HG03565 (cell line): ENCODE measurements around the gene LGALS9B.
"Not testable (repeated sequence)": the region's sequence is repeated elsewhere in the genome, so short reads cannot be mapped to it uniquely, and the experiment has no call there.

Source experiments
- ATAC-seq: cut with Tn5 transposase; IDR thresholded peaks from one replicate; pipeline ENCODE4 v1.9.1; 2021; ENCODE audit warnings: mild to moderate bottlenecking, moderate library complexity; ENCODE audit not compliant: unreplicated experiment

The LGALS9B gene

GRCh38 chr17:20467447-20467846 is at the start of gene LGALS9B:
TSS of gene LGALS9B (minus strand) at chr17:20467539. CDS start at chr17:20467470, 69 bp downstream.
- ATAC-seq: peak; percentile 62

GRCh38 chr17:20516986-20517385 is 49.6 kb upstream of the LGALS9B start:
- ATAC-seq: not testable (repeated sequence)

- ATAC-seq: not testable (repeated sequence)
These were observed 47.8 kb upstream of the LGALS9B start for GRCh38 chr17:20515099-20515498.

DNA sequence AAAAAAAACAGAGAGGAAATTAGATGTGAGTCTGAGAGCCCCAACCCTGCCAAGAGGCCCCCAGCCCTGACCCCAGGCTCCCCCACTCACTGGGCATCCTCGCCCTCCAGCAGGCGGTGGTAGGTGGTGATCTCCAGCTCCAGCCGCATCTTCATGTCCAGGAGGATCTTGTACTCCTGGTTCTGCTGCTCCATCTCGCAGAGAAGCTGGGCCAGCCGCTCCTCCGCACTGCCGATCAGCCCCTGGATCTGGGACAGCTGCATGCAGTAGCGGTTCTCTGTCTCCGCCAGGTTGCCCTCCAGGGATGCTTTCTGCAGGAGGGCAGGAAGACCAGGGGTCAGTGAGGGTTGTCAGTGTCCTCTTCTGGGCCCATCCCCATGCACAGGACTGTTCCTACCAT is 46.2 kb upstream of the LGALS9B start:
- ATAC-seq: not testable (repeated sequence)

DNA sequence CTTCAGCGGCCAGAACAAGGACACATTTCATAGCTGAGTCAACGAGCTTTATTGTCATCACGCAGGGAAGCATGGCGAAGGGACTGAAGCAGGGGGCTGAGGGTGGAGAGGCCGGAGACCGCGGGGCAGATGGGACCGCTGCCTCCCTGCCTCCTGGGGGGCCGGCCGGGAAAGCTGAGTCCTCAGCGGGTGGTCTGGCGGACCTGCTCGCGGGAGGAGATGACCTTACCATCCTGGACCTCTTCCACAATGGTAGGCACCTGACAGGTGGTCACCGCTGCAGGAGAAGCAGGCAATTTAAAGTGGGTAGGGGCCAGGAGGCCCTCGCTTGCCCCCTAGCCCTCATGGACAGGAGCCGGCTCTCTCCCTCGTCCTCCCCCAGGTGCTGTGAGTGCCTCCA is 45.0 kb upstream of the LGALS9B start:
- ATAC-seq: not testable (repeated sequence)

DNA sequence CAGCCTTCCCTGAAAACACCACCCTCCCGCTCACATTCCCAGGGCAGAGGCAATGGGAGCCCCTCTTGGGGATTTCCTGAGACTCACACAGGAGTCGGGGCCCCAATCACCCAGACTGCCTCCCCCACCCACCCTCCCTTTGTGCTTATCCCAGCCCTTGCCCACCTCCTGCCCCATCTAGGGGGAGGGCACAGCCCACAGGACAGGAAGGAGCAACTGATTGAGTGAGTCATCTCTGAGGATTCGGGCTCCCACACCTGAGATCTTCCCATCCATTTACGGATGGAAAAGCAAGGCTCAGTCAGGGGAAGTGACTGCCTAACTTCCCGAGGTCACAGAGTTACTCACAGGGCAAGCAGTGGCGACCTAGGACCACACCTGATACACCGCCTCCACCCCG is 44.4 kb upstream of the LGALS9B start:
- not testable (repeated sequence) for ATAC-seq

DNA sequence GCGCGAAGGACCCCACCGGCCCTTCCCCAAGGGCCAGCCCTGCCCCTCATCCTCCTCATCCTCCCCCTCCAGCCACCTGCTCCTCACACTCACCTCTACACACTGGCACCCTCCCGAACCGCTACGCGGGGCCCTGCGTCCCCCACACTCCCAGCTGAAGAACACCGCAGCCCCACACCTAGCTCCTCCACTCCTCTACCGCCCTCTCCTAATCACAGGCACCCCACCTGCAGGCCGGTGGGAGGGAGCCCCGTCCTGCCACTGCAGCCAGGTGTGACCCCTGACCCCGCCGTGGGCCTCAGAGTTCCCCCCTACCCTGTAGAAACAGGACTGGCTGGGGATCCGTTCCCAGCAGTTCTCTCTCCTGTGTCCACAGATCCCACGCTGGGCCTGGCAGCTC is 38.0 kb upstream of the LGALS9B start:
- ATAC-seq: not testable (repeated sequence)

- not testable (repeated sequence) for ATAC-seq
These were observed 37.2 kb upstream of the LGALS9B start for GRCh38 chr17:20504388-20505066.

DNA sequence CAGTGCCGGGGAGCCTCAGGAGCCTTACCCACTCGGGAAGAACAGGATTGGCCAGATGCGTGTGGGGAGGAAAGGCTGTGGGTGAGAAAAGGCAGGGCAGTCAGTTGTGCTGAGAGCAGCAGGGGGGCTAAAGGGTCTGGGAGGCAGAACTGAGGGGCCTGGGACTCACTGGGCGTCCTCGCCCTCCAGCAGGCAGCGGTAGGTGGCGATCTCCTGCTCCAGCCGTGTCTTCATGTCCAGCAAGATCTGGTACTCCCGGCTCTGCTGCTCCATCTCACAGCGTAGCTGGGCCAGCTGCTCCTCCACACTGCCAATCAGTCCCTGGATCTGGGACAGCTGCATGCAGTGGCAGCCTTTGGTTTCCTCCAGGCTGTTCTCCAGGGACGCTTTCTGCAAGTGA is 34.6 kb upstream of the LGALS9B start:
- not testable (repeated sequence) for ATAC-seq

DNA sequence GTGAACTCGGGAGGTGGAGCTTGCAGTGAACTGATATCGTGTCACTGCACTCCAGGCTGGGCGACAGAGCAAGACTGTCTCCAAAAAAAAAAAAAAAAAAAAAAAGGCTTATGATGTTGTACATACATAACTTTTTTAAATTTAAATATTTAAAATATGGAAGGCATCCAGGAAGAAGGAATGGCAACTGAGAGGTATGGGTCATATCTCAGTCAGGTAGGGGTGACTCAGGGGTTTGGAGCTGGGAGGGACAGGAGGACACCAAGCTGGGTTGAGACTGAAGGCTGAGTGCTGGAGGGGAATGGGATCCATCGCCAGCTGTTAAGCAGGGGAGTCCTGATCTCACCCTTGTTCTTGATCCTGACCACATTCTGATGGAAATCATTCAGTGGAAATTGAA is 33.0 kb upstream of the LGALS9B start:
- ATAC-seq: not testable (repeated sequence)

GRCh38 chr17:20495420-20495819 is 28.1 kb upstream of the LGALS9B start:
- ATAC-seq: not testable (repeated sequence)

- not testable (repeated sequence) for ATAC-seq
These were observed 27.4 kb upstream of the LGALS9B start for GRCh38 chr17:20494735-20495134.

GRCh38 chr17:20494147-20494546 is 26.8 kb upstream of the LGALS9B start:
- ATAC-seq: not testable (repeated sequence)

DNA sequence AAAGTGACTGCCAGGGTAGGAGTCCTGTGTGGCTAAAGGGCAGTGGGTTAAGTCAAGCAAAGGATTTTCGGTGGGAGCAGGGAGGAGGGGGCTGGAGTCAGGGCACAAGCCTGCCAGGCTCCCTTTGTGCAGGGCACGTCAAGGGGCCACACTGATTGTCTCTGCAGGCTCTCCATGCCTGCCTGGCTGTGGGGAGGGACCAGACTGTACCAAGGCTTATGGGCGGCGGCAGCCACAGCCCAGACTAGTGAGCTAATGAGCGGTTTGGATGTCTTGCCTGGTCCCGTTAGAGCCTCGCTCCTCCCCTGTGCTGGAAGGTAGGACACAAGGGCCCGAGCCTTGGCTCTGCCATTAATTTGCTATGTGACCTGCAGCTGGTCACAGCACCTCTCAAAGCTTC is 25.6 kb upstream of the LGALS9B start:
- ATAC-seq: not testable (repeated sequence)

DNA sequence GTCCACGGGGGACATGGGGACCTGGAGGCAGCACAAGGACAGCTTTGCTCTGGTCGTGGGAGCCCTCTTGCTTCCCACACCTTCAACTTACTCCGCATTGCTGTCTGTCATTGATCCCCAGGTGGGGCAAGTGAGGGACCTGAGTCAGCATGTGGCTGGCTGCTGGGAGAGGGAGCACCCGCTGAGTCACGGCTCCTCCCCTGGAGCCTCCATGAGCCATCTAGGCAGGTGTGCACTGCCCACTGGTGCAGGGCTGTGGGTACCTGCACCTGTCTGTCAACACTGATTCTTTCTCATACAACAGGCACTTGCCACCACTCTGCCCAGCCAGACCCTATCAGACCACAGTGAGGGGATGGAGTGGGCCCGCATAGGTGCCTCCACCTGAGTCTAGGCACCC is 24.8 kb upstream of the LGALS9B start:
- ATAC-seq: not testable (repeated sequence)

DNA sequence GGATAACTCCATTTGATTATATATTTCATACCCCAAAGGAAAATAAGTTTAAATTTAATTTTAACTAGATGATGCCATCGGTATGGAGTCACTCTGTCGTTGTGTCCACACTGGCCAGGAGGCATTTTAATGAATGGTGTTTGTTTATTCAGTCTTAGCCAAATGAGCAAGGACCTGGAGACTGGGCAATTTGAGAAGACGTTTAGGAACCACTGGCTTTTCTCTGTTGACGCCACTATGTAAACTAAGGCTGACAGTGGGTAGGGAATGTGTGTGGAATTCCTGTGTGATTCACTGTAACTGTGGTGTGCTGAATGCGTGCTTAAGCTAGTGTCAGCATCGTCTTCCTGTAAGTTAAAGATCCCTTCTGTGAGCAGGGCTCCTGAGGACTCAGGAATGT is 17.6 kb upstream of the LGALS9B start:
- not testable (repeated sequence) for ATAC-seq

DNA sequence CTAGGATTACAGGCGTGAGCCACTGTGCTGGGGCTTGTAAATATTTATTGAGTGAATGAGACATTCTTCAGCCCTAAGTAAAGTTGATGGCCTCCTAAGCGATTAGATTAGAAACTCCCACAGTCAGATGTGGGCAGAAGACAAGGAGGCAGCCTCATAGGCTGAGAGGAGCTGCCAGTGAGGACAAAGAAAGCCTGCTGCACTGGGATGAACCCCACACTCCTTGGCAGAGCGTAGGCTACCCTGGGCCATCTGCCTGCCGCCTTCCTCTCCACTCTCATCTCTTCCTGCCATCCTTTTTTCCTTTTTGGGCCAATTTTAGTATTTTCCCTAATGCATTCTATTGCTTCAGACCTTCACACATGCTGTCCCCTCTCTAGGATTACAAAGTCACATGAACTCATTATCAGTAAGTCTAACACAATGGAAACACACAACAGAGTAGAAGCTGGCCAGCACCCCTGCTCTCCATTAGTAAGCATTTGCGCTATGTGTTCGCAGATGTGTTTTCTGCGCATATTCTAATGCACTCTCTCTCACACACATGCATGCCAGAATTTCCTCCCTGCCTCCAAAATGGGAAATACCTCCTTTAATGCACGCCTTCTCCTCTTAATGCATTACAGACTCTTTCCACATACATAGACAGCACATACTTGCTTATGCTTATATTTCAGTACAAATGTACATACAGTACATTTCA is 12.7 kb upstream of the LGALS9B start:
- ATAC-seq: not testable (repeated sequence)

DNA sequence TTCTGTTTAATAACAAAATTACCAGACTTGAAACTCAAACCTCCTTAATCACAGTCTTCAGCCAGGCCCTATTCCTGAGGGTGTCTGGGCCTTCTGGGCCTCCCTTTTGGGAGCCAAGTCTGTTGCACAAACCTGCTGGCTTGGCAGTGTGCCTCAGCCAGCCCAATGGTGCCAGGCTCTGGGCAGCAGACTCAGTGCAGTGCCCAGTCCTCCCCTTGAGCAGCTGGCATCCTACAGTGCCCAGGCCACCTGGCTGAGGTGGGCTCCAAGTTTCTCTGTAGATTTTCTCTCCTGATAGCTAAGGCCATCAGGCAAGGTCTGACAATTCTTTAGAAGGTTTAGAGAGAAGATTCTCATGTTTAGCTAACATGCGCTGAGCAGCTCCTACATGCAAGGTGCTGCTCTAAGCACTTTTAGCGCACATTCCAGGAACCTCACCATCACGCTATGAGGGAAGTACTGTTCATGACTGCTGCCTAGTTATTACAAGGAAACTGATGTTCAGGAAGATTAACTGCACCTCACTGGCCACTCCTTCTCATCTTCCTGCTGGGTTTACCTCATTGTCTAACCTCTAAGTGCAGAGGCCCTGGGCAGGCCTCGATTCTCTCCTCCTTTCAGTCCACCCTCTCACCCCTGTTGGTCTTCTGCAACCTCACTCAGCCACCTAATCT is 10.2 kb upstream of the LGALS9B start:
- not testable (repeated sequence) for ATAC-seq

DNA sequence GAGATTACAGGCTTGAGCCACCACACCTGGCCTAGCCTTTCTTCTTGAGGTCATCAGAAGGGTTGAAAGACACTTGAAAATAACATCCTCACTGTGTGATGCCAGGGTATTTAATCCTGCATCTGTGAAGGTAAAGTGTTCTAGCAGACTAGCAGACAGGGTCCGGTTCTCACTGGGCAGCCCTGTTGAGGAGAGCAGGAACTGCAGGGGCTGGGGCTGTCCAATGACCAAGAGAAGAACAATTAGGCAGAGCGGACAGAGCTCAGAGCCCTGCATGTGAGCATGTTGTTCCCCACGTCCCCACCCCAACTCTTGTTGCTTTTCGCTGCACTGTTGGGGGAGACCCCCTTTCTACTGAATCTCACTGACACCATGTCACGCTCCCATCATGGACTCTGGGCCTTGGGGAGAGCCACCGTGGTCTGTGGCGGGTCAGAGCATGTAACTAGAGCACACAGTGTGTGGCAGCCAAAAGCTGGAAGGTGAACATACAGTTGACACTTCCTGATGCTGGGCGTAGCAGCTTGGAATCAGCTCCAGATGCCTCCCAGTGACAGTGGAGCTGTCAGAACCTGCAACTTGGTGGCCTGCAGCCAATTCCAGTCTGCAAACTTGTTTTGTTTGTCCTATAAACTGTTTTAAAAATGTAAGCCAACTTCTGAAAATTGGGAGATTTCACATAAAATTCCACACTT is 7.9 kb upstream of the LGALS9B start:
- ATAC-seq: not testable (repeated sequence)

DNA sequence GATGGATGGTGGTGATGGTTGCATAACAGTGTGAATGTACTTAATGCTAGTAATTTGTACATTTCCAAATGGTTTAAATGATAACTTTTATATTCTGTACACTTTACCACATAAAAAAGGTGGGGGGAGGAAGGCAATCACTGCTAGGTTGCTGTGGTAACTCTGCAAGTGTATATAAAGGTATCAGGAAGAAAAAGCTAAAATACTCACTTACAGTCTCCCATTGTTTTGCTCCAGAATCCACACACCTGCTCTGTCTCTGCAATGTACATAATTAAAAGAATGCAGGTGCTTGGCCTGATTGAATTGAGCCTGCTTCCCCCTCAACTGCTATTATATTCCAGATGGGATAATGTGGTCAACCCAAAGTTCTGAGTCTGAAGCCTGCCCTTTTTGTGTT is 6.7 kb upstream of the LGALS9B start:
- ATAC-seq: not testable (repeated sequence)

DNA sequence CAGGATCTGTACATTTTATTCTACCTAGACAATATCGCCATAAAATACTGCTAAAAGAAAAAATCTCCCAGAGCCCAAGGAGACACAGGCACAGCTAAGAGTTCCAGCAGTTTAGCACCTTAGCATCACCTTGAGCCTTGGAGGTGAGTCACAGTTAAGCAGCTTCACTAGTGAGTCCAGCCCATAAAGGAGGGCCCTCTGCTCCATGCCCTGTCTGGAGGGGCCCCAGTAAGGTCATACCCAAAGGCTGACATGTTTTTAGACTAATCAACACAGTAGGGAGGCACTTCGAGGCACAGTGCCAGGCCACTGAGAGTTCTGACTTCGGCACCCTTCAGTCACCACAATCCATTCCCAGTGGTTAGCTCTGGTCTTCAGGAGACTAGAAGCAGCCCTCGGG is 2.6 kb upstream of the LGALS9B start:
- not testable (repeated sequence) for ATAC-seq
